ENCODE results near the gene CTRL.
"Not testable (repeated sequence)": the region's sequence is repeated elsewhere in the genome, so short reads cannot be mapped to it uniquely, and the experiment has no call there.

Gene CTRL

GRCh38 chr16:67915831-67916723 is 15.6 kb downstream of the CTRL start:
- no peak overlapping the region for H3K27ac Mint-ChIP-seq
- H3K36me3 Mint-ChIP-seq (ENCODE audit: low read depth), result peaks cover 85% of the 10 kb centered on the region
- H3K27me3 Mint-ChIP-seq, result no peaks in the 10 kb centered on the region
- H3K4me1 Mint-ChIP-seq (ENCODE audit: low read depth), result peaks cover 16% of the 10 kb centered on the region
- no peaks in the 10 kb centered on the region for H3K9me3 Mint-ChIP-seq
- intact Hi-C loops (cut with micrococcal nuclease), result no loop called here
- no peak overlapping the region for H3K4me3 Mint-ChIP-seq

GRCh38 chr16:67915496-67915769 is 16.2 kb downstream of the CTRL start:
- H3K27ac Mint-ChIP-seq; H3K27me3 Mint-ChIP-seq; H3K4me3 Mint-ChIP-seq; H3K9me3 Mint-ChIP-seq; intact Hi-C loops (cut with micrococcal nuclease): not testable (repeated sequence)
- Mint-ChIP-seq H3K36me3 (ENCODE audit: low read depth) (peaks cover 87% of the 10 kb centered on the region), H3K4me1 (ENCODE audit: low read depth) (peaks cover 16% of the 10 kb centered on the region)

- H3K9me3 Mint-ChIP-seq, result no peaks in the 10 kb centered on the region
- intact Hi-C loops (cut with micrococcal nuclease), result no loop called here
- H3K27me3 Mint-ChIP-seq, result no peaks in the 10 kb centered on the region
- no peak overlapping the region for H3K27ac Mint-ChIP-seq
- peaks cover 87% of the 10 kb centered on the region for H3K36me3 Mint-ChIP-seq (ENCODE audit: low read depth)
- H3K4me1 Mint-ChIP-seq (ENCODE audit: low read depth), result peaks cover 16% of the 10 kb centered on the region
- H3K4me3 Mint-ChIP-seq, result no peak overlapping the region
These were observed 16.7 kb downstream of the CTRL start for GRCh38 chr16:67914758-67915495.

GRCh38 chr16:67910158-67910557 is 21.5 kb downstream of the CTRL start:
- no peak overlapping the region for H3K4me3 Mint-ChIP-seq
- H3K36me3 Mint-ChIP-seq (ENCODE audit: low read depth), result peaks cover 75% of the 10 kb centered on the region
- no peaks in the 10 kb centered on the region for H3K9me3 Mint-ChIP-seq
- H3K27ac Mint-ChIP-seq, result no peak overlapping the region
- peaks cover 2% of the 10 kb centered on the region for H3K4me1 Mint-ChIP-seq (ENCODE audit: low read depth)
- H3K27me3 Mint-ChIP-seq, result no peaks in the 10 kb centered on the region
- intact Hi-C loops (cut with micrococcal nuclease), result no loop called here

DNA sequence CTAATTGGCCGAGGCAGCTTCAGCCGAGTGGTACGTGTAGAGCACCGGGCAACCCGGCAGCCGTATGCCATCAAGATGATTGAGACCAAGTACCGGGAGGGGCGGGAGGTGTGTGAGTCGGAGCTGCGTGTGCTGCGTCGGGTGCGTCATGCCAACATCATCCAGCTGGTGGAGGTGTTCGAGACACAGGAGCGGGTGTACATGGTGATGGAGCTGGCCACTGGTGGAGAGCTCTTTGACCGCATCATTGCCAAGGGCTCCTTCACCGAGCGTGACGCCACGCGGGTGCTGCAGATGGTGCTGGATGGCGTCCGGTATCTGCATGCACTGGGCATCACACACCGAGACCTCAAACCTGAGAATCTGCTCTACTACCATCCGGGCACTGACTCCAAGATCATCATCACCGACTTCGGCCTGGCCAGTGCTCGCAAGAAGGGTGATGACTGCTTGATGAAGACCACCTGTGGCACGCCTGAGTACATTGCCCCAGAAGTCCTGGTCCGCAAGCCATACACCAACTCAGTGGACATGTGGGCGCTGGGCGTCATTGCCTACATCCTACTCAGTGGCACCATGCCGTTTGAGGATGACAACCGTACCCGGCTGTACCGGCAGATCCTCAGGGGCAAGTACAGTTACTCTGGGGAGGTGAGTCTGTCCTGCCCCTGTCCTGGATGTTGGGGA is 22.5 kb downstream of the CTRL start:
- H3K4me1 Mint-ChIP-seq (ENCODE audit: low read depth), result peaks cover 4% of the 10 kb centered on the region
- no peaks in the 10 kb centered on the region for H3K9me3 Mint-ChIP-seq
- H3K27me3 Mint-ChIP-seq, result no peaks in the 10 kb centered on the region
- intact Hi-C loops (cut with micrococcal nuclease), result no loop called here
- no peak overlapping the region for H3K4me3 Mint-ChIP-seq
- no peak overlapping the region for H3K27ac Mint-ChIP-seq
- peaks cover 70% of the 10 kb centered on the region for H3K36me3 Mint-ChIP-seq (ENCODE audit: low read depth)

DNA sequence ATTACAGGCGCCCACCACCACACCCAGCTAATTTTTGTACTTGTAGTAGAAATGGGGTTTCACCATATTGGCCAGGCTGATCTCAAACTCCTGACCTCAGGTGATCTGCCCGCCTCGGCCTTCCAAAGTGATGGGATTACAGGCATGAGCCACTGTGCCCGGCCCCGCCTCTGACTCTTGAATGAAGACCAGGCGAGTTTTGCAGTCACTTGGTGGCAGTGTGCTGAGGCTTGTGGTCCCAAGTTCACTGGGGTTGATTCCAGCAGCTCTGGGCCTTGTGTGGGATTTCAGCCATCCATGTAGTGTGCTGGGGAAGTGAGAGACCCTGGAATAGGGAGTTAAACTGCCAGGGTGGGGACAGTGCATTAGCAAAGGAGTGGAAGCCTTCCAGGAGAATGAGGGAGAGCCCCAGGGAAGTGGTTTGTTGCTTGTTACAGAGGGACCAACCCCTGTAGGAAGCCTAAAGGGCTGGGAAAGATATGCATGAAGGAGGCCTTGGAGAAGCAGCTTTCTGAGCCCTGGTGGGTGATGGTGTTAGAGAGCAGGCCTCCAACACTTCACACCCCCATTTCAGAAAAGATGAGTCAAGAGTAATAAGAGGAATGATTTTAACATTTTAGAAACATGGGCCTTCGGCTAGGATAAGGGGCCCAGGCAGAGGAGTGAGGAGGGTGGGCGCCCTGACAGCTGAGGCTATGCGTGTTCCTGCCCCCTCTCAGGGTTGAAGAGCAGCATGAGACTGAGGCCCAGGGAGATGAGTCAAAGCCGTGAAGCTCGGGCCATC is 24.1 kb downstream of the CTRL start:
- intact Hi-C loops (cut with micrococcal nuclease), result no loop called here
- Mint-ChIP-seq H3K27ac (no peak overlapping the region), H3K4me3 (no peak overlapping the region), H3K4me1 (ENCODE audit: low read depth) (peaks cover 4% of the 10 kb centered on the region), H3K36me3 (ENCODE audit: low read depth) (peaks cover 77% of the 10 kb centered on the region), H3K27me3 (no peaks in the 10 kb centered on the region), H3K9me3 (no peaks in the 10 kb centered on the region)

DNA sequence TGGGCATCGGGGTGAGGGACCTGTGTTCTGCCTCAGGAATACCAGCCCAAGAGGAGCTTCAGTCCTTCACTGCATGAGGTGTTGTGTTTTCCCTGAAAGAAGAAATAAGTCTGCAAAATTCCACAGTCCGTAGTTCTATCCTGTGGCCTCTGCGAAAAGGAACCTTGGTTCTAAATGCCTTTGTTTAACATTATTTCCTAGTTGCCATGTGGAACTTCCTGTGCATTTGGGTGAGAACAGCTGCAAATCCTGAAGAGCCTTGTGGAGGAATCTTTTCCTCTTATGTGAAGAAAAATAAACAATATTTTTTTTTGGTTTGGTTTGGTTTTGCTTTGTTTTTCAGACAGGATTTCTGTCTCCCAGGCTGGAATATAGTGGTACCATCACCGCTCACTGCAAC is 28.8 kb downstream of the CTRL start:
- no peak overlapping the region for H3K4me3 Mint-ChIP-seq
- intact Hi-C loops (cut with micrococcal nuclease), result no loop called here
- no peak overlapping the region for H3K27ac Mint-ChIP-seq
- H3K9me3 Mint-ChIP-seq, result no peaks in the 10 kb centered on the region
- H3K4me1 Mint-ChIP-seq (ENCODE audit: low read depth), result peaks cover 4% of the 10 kb centered on the region
- no peaks in the 10 kb centered on the region for H3K27me3 Mint-ChIP-seq
- peaks cover 60% of the 10 kb centered on the region for H3K36me3 Mint-ChIP-seq (ENCODE audit: low read depth)

DNA sequence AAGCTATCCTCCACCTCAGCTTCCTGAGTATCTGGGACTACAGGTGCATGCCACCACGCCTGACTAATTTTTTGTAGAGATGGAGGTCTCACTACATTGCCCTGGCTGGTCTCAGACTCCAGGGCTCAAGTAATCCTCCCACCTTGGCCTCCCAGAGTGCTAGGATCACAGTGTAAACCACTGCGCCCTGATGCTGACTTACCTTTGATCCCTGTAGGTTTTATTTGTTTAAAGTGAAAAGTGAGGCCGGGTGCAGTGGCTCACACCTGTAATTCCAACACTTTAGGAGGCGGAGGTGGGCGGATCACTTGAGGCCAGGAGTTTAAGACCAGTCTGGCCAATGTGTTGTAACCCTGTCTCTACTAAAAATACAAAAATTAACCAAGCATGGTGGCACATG is 29.9 kb downstream of the CTRL start:
- Mint-ChIP-seq H3K36me3 (ENCODE audit: low read depth) (peaks cover 55% of the 10 kb centered on the region), H3K4me1 (ENCODE audit: low read depth) (peaks cover 13% of the 10 kb centered on the region), H3K4me3 (no peak overlapping the region), H3K9me3 (no peaks in the 10 kb centered on the region), H3K27ac (no peak overlapping the region), H3K27me3 (no peaks in the 10 kb centered on the region)
- intact Hi-C loops (cut with micrococcal nuclease), result no loop called here

DNA sequence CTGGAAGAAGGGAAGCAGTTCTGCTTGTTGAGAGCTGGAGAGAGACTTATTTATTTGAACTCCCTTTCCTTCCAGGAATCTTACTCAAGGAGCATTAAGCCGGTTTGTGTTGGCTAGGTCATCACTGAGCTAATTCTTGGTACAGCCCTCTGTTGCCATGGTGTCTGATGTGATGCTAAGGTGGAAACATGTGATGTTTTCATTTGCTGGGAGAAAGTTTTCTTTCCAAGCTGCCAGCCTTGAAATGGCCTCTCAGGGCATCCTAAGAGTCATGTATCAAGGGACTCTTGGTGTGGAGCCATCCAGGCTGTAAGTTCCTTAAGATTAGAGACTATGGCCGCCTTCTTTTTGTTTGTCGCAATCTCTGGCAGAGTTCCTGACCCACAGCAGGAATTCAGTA is 34.4 kb downstream of the CTRL start:
- H3K4me3 Mint-ChIP-seq, result no peak overlapping the region
- H3K27ac Mint-ChIP-seq, result no peak overlapping the region
- H3K4me1 Mint-ChIP-seq (ENCODE audit: low read depth), result peaks cover 40% of the 10 kb centered on the region
- H3K9me3 Mint-ChIP-seq, result no peaks in the 10 kb centered on the region
- intact Hi-C loops (cut with micrococcal nuclease), result no loop called here
- no peaks in the 10 kb centered on the region for H3K27me3 Mint-ChIP-seq
- H3K36me3 Mint-ChIP-seq (ENCODE audit: low read depth), result peaks cover 36% of the 10 kb centered on the region

- Mint-ChIP-seq H3K36me3 (ENCODE audit: low read depth) (peaks cover 13% of the 10 kb centered on the region), H3K27me3 (no peaks in the 10 kb centered on the region), H3K9me3 (no peaks in the 10 kb centered on the region), H3K27ac (peak overlapping the region; percentile 95), H3K4me1 (ENCODE audit: low read depth) (peaks cover 40% of the 10 kb centered on the region), H3K4me3 (peak overlapping the region; percentile 92)
- intact Hi-C loops (cut with micrococcal nuclease), result no loop called here
These were observed 37.8 kb downstream of the CTRL start for GRCh38 chr16:67893743-67894399.

- Mint-ChIP-seq H3K27me3 (no peaks in the 10 kb centered on the region), H3K9me3 (no peaks in the 10 kb centered on the region), H3K36me3 (ENCODE audit: low read depth) (peaks cover 13% of the 10 kb centered on the region), H3K4me3 (peak within 1 kb of the TSS; percentile 92), H3K4me1 (ENCODE audit: low read depth) (peaks cover 40% of the 10 kb centered on the region), H3K27ac (peak within 1 kb of the TSS; percentile 95)
- intact Hi-C loops (cut with micrococcal nuclease), result no loop called here
These were observed 38.5 kb downstream of the CTRL start, which contains the start of gene PSKH1 for GRCh38 chr16:67892899-67893742. PSKH1 (plus strand) TSS chr16:67893254; CDS start chr16:67908750, 15,496 bp downstream.

DNA sequence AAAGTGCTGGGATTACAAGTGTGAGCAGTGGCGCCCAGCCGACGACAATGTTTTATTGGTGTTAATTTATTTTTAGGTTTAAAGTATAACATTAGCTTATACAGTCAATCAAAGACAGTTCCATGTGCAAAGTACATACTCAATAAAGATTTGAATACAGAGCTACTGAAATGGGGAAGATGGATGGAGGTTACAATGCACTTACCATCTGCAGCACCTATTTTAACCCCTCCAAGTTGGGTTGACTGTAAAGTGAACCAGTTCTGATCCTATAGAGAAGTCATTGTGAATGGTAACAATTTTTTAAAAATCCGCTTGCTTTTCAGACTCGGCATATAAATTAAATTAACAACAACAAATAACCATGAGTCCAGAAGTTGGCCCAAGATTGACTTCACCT is 39.3 kb downstream of the CTRL start:
- peaks cover 17% of the 10 kb centered on the region for H3K36me3 Mint-ChIP-seq (ENCODE audit: low read depth)
- peak overlapping the region; percentile 95 for H3K27ac Mint-ChIP-seq
- peak overlapping the region; percentile 66 for H3K4me3 Mint-ChIP-seq
- peaks cover 36% of the 10 kb centered on the region for H3K4me1 Mint-ChIP-seq (ENCODE audit: low read depth)
- H3K27me3 Mint-ChIP-seq, result no peaks in the 10 kb centered on the region
- intact Hi-C loops (cut with micrococcal nuclease), result no loop called here
- H3K9me3 Mint-ChIP-seq, result no peaks in the 10 kb centered on the region

All from dendritic cell treated with granulocyte-macrophage colony-stimulating factor and Interleukin-4, amounts not matched to agents 40 ng/mL and 50 ng/mL, for 4 days (primary cell).